ENCODE results near the gene STKLD1. TPM values are rescaled to one million over a fixed set of nuclear protein-coding genes. Genes with fewer than 3 reads are reported as not detected.

Gene STKLD1
- total RNA-seq, 1 donor from 2014 or later: 1.6 TPM

DNA sequence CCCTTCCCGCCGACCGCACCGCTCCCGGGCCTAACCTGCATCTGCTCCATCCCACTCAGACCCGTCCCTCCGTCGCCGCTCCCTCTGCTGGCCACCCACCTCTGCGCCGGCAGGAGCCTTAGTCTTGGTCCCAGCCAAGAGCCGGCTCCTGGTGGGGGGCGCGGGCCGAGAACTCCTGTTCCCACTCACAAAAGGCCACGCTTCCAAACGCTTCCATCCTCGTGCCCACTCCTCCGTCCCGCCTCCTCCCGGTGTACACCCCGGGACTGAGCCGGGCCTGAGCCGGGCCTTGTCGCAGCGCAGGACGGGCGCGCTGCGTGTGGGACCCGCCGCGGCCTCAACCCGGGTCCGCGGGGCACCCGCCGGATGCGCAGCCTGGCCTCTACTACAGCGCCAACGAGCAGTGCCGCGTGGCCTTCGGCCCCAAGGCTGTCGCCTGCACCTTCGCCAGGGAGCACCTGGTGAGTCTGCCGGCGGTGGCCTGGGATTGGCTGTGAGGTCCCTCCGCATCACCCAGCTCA, 53.5 kb downstream of the STKLD1 start:
- H3K27me3 ChIP-seq (ENCODE audit: low read depth): peaks cover 22% of the 10 kb centered on the region
- no peaks in the 10 kb centered on the region for H3K36me3 ChIP-seq
- ATAC-seq (peak; percentile 32 to 51), DNase-seq (no peak)
- H3K4me3 ChIP-seq: no peak overlapping the region
- no peak overlapping the region for H3K27ac ChIP-seq
- TF ChIP-seq, protein P1, sequence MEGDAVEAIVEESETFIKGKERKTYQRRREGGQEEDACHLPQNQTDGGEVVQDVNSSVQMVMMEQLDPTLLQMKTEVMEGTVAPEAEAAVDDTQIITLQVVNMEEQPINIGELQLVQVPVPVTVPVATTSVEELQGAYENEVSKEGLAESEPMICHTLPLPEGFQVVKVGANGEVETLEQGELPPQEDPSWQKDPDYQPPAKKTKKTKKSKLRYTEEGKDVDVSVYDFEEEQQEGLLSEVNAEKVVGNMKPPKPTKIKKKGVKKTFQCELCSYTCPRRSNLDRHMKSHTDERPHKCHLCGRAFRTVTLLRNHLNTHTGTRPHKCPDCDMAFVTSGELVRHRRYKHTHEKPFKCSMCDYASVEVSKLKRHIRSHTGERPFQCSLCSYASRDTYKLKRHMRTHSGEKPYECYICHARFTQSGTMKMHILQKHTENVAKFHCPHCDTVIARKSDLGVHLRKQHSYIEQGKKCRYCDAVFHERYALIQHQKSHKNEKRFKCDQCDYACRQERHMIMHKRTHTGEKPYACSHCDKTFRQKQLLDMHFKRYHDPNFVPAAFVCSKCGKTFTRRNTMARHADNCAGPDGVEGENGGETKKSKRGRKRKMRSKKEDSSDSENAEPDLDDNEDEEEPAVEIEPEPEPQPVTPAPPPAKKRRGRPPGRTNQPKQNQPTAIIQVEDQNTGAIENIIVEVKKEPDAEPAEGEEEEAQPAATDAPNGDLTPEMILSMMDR (IDR thresholded peaks at IDR 0.05): no peak
- H3K9me3 ChIP-seq: no peaks in the 10 kb centered on the region
- intact Hi-C loops (cut with DNase I): no loop called here
- H3K4me1 ChIP-seq: no peaks in the 10 kb centered on the region

DNA sequence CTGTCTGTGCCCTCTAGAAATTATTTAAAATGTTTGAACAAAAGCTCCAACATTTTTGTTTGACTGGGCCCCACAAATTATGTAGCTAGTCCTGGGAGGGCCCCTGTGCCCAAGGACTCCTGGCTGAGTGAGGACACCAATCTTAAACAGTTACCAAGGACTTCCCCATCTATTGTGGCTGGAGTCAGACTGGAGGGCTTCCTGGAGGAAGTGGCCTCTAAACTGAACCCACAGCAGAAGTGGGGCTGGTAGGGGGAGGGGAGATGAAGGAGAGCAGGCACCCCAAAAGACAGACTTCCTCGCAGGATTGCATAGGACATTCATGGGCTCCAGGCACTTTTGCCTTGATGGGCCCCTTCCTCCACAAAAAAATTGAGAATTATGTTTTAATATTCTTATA, 54.1 kb downstream of the STKLD1 start:
- peaks cover 21% of the 10 kb centered on the region for H3K27me3 ChIP-seq (ENCODE audit: low read depth)
- no peaks in the 10 kb centered on the region for H3K4me1 ChIP-seq
- H3K9me3 ChIP-seq: no peaks in the 10 kb centered on the region
- no peaks in the 10 kb centered on the region for H3K36me3 ChIP-seq
- no peak overlapping the region for H3K4me3 ChIP-seq
- no peak overlapping the region for H3K27ac ChIP-seq
- intact Hi-C loops (cut with DNase I): no loop called here
- TF ChIP-seq, protein P1 (IDR thresholded peaks at IDR 0.05): no peak
- ATAC-seq (no peak), DNase-seq (no peak)

DNA sequence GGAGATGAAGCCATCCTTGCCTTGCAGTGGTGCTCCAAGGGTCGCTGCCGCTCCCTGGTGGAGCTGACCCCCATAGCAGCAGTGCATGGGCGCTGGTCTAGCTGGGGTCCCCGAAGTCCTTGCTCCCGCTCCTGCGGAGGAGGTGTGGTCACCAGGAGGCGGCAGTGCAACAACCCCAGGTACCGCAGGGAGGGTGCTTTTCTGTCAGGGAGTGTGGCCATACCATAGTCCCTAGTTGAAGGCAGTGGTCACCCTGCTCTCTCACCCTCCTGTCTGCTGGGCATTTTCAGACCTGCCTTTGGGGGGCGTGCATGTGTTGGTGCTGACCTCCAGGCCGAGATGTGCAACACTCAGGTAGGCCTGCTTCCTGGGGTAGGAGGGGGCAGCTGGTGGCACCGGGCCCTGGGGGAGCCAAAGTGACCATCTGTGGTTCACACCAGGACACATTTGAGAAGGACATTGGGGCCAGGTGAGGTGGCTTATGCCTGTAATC, 57.2 kb downstream of the STKLD1 start:
- no peaks in the 10 kb centered on the region for H3K9me3 ChIP-seq
- intact Hi-C loops (cut with DNase I): no loop called here
- H3K27me3 ChIP-seq (ENCODE audit: low read depth): peaks cover 3% of the 10 kb centered on the region
- H3K4me1 ChIP-seq: no peaks in the 10 kb centered on the region
- no peak overlapping the region for H3K27ac ChIP-seq
- H3K4me3 ChIP-seq: no peak overlapping the region
- no peaks in the 10 kb centered on the region for H3K36me3 ChIP-seq
- no peak for ATAC-seq
- TF ChIP-seq, protein P1 (IDR thresholded peaks at IDR 0.05): no peak
- DNase-seq: no peak

DNA sequence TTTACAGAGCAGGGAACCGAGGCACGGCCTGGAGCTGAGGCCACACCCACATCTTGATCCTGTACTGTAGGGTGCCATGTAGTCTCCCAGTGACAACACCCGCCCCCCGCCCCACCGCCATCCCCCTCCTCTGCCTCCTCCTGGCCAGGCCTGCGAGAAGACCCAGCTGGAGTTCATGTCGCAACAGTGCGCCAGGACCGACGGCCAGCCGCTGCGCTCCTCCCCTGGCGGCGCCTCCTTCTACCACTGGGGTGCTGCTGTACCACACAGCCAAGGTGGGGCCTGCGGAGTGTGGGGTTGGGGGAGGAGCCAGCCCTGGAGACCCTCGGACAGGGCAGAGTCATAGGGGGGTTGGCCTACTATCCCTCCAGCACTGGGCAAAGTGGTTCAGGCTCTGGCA, 60.5 kb downstream of the STKLD1 start:
- Histone ChIP-seq H3K4me1 (no peaks in the 10 kb centered on the region), H3K4me3 (no peak overlapping the region), H3K27ac (no peak overlapping the region), H3K36me3 (no peaks in the 10 kb centered on the region), H3K9me3 (no peaks in the 10 kb centered on the region), H3K27me3 (ENCODE audit: low read depth) (no peaks in the 10 kb centered on the region)
- TF ChIP-seq, protein P1 (IDR thresholded peaks at IDR 0.05): no peak
- intact Hi-C loops (cut with DNase I): no loop called here
- ATAC-seq (no peak), DNase-seq (no peak)

DNA sequence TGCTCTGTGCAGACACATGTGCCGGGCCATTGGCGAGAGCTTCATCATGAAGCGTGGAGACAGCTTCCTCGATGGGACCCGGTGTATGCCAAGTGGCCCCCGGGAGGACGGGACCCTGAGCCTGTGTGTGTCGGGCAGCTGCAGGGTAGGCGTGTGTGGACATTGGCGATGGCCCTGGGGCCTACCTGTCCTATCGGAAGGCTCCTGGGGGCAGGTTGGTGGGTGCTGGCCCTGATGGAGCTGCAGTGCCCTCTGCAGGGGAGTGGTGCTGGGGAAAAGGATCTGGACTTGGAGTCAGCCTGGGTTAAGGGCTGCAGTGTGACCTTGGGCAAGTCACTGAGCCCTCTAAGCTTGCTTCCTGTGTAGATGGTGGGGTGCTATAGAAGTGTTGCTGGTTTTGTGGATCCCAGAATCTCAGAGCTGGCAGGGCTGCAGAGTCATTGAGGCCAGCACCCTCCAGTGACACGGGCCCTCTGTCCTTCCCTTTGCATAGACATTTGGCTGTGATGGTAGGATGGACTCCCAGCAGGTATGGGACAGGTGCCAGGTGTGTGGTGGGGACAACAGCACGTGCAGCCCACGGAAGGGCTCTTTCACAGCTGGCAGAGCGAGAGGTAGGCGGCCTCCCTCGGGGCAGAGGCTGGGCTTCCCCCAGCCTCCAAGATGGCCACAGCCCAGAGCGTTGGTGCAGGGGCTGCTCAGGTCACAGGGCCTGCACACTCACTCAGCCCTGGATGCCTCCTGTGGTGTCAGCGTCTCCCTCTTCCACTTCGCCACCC, 61.8 kb downstream of the STKLD1 start:
- H3K4me3 ChIP-seq: no peak overlapping the region
- intact Hi-C loops (cut with DNase I): no loop called here
- TF ChIP-seq, protein P1 (IDR thresholded peaks at IDR 0.05): no peak
- DNase-seq: no peak
- ATAC-seq: no peak
- H3K9me3 ChIP-seq: no peaks in the 10 kb centered on the region
- H3K4me1 ChIP-seq: no peaks in the 10 kb centered on the region
- no peaks in the 10 kb centered on the region for H3K36me3 ChIP-seq
- H3K27me3 ChIP-seq (ENCODE audit: low read depth): no peaks in the 10 kb centered on the region
- H3K27ac ChIP-seq: no peak overlapping the region
